ENCODE measurements around the gene CDC26. TPM values are rescaled to one million over a fixed set of nuclear protein-coding genes. Genes with fewer than 3 reads are reported as not detected.

The CDC26 gene
- total RNA-seq, 1 experiment from 2014 or later = 76.2 TPM

Other genes with a start within 250 kb of the CDC26 start
- 9.4 and 10.1 TPM in 2 replicates for gene ZFP37, start 218.8 kb downstream of the CDC26 start, total RNA-seq (2014; rRNA removed; shearing (Covaris generic))
- gene SLC31A2, start 124.6 kb downstream of the CDC26 start, total RNA-seq (2014; rRNA removed; shearing (Covaris generic)) = 21.6 and 23.0 TPM in 2 replicates
- gene FKBP15, start 54.3 kb downstream of the CDC26 start, total RNA-seq (2014; rRNA removed; shearing (Covaris generic)) = 22.2 and 26.3 TPM in 2 replicates
- gene SLC31A1, start 54.0 kb downstream of the CDC26 start, total RNA-seq (2014; rRNA removed; shearing (Covaris generic)) = 28.3 and 28.5 TPM in 2 replicates
- 74.3 and 74.4 TPM in 2 replicates for gene PRPF4, start 86 bp upstream of the CDC26 start, total RNA-seq (2014; rRNA removed; shearing (Covaris generic))
- gene RNF183, start 27.8 kb upstream of the CDC26 start, total RNA-seq (2014; rRNA removed; shearing (Covaris generic)) = 0.05 TPM in 1 of 2 replicates, not detected in the other
- 0.77 and 0.79 TPM in 2 replicates for gene WDR31, start 64.7 kb upstream of the CDC26 start, total RNA-seq (2014; rRNA removed; shearing (Covaris generic))
- gene BSPRY, start 74.0 kb upstream of the CDC26 start, total RNA-seq (2014; rRNA removed; shearing (Covaris generic)) = 0.10 and 0.15 TPM in 2 replicates
- gene HDHD3, start 101.4 kb upstream of the CDC26 start, total RNA-seq (2014; rRNA removed; shearing (Covaris generic)) = 3.8 and 4.6 TPM in 2 replicates
- gene ALAD, start 125.7 kb upstream of the CDC26 start, total RNA-seq (2014; rRNA removed; shearing (Covaris generic)) = 9.0 and 13.3 TPM in 2 replicates
- 152 and 157 TPM in 2 replicates for gene POLE3, start 135.1 kb upstream of the CDC26 start, total RNA-seq (2014; rRNA removed; shearing (Covaris generic))
- 0.69 and 0.96 TPM in 2 replicates for gene C9orf43, start 135.2 kb upstream of the CDC26 start, total RNA-seq (2014; rRNA removed; shearing (Covaris generic))
- 35.8 and 36.7 TPM in 2 replicates for gene RGS3, start 188.2 kb upstream of the CDC26 start, total RNA-seq (2014; rRNA removed; shearing (Covaris generic))